GM18867 (cell line): ENCODE measurements around the gene SMIM10L2A.
"Not testable (repeated sequence)": the region's sequence is repeated elsewhere in the genome, so short reads cannot be mapped to it uniquely, and the experiment has no call there.

ENCODE experiments used
- ATAC-seq: cut with Tn5 transposase; IDR thresholded peaks from one replicate; pipeline ENCODE4 v1.9.1; 2021; ENCODE audit warnings: mild to moderate bottlenecking, moderate library complexity; ENCODE audit not compliant: unreplicated experiment

The SMIM10L2A gene

DNA sequence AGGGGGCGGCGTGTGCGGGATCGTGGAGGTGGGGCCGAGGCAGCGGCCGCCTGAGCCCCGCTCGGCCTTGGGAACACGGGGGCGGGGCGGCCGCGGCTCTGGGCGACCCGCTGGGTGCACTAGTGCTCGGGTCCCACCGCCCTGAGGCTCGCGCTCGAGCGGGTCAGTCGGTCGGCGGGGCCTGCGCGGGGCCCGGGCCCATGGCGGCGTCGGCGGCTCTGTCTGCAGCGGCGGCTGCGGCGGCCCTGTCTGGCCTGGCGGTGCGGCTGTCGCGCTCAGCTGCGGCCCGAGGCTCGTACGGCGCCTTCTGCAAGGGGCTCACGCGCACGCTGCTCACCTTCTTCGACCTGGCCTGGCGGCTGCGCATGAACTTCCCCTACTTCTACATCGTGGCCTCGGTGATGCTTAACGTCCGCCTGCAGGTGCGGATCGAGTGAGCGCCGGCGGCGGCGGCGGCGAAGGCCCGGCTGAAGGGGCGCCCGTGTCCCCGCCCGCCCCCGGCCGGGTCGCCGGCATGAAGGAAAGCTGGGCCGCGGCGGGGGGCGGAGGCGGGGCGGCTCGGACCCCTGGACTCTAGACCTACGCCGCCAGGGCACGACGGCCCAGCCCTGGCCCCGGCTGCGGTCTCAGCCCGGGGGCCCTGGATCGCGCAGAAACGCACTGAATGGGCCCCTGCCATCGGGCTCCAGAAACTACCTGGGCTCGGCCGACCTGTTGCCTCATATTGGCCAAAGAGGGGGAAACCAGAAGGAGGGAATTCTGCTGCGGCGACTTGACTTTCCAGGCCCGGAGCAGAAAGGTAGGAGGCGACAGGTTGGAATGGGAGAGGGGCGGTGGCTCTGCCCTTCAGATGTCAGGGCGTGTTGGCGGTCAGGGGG, at the start of gene SMIM10L2A:
Gene SMIM10L2A, plus strand, starts transcription at position 13 of the 878 bp plus-strand sequence. Its CDS starts 188 bp downstream, at position 201.
- ATAC-seq, result peak; percentile 47

DNA sequence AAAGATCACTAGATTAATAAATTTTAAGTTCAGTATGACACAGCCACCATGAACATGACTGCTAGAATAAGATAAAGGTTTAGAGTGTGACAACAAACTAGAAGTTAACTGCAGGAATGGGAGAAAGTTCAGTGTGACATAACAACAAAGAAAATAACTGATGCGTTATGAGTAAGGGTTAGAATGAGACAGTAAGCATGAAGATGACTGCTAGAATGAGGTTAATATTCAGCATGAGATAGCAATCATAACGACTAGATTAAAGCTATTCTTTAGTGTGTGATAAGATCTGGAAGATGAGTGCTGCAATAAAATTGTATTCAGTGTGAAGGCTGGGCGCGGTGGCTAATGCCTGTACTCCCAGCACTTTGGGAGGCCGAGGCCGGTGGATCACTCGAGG, 48.4 kb upstream of the SMIM10L2A start:
- no peak for ATAC-seq

DNA sequence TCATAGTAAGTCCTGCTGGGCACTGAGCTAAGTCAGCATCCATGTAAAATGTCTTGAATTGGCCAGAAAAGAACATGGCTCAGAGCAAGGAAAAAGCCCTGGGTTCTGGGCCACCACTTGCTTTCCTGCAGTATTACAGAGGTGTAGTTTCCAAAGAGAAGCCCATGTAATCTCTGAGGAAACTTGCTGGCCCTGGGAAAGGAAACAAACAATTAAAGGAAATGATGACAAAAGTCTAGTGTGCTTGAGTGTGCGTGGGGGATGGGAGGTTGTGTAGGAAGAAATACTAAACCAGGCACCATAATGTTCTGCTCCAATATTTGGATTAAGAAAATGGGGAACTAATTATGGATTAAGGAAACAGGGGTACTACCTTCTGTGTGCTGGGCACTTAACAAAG, 39.5 kb upstream of the SMIM10L2A start:
- no peak for ATAC-seq

DNA sequence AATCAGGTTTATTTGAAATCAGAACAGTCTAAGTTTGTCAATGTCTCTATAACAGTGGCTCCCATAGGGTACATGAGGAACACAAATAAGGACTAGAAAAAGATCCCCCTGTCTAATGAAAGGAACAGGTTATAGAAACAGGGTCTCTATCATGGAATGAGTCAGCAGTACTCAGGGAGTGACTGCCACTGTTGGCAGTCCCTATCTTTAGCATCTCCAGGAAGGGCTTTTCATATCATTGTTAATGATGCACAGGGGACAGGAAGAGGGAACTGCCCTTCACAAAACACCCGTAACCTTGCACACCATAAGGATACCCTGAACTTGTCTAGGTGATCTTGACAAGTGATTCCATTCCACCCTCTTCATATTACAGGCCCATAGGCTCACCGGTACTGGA, 38.5 kb upstream of the SMIM10L2A start:
- no peak for ATAC-seq

DNA sequence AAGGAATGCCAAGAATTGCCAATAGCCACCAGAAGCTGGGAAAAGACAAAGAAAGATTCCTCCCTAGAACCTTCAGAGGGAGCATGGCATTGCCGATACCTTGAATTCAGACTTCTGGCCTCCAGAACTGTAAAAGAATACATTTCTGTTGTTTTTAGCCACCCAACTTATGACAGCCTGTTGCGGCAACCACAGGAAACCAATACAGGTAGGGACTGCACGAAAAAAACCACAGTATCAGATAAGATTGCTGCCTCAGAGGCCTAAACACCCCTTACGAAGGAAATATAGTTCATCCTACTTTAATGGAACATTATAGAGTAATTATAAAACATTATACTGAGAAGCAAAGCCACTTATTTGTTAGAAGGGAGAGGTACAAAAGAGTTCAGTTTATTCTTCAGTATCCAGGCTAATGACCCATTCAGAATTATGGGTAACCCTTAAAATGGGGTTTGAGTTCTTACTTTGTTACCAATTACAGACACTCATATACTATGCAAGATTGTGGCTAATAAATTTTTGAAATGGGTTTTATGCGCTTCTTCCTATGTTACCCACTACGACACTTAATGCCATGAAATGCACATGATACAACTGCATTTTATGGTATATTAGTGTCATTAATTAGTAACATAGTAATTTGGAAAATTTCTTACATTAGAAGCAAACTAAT, 37.4 kb upstream of the SMIM10L2A start:
- no peak for ATAC-seq

DNA sequence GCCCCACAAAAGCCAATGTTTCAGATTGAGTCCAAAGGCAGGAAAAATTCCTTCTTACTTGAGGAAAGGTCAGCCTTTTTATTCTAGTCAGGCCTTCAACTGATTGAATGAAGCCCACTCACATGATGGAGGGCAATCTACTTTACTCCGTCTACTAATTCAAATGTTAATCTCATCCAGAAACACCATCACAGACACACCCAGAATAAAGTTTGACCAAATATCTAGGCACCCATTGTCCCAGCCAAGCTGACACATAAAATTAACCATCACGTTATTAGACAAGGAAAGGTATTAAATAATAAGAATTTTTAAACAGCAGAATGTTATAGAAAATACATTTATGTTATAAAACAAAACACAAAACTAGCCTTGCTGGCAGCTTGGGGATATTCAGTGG, 32.9 kb upstream of the SMIM10L2A start:
- ATAC-seq, result no peak

DNA sequence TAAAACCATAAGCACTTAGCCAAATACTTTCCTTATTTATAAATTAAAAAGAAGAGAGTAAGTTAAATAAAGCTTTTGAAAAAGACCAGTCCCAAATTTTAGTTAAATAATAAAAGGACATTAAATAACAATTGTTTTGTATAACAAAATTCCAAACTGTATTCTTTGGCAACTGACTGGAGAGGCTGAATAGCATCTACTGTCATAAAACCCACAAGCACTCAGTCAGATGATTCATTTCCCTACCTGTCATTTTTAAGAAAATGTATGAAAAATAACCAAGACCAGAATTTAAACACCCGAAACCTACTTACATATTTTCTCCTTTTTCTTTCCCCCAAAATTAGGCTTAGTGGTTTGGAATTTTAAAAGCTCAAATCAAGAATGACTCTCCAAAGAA, 32.5 kb upstream of the SMIM10L2A start:
- ATAC-seq, result no peak

DNA sequence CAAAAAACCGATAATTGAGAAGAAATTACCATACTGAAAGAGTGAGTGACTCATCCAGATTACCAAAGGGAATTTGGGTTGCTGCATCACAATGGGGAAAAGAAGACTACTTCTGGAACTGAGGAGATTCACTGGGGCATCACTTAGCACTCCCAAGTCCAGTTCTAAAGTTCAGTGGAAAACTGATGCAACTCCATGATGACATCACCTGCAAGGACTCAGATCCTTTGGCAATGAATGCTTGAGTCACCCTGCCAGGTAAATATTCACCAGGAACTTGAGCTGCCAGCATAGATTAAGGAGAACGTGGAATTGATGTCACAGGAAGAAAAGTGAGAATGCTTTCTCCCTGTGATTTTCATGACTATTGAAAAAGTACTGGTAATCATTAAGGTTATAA, 32.0 kb upstream of the SMIM10L2A start:
- no peak for ATAC-seq

DNA sequence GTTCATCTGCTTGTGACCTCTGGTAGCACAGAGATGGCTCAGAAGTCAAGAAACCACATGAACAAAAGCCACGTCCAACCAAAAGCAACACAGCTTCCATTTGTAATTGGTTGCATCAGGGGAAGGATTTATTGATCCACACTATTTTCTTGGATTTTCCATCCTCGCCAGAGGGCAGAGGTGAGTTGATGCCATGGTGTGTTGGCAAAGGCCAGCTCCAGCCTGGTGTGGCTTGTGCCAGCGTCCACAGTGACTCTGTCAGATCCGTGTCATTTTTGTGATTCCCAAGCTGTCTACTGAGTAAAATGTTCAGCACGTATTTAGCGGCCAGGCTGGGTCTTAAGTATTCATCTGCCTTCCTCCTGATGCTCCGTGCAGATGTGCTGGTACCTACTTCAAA, 30.0 kb upstream of the SMIM10L2A start:
- no peak for ATAC-seq

DNA sequence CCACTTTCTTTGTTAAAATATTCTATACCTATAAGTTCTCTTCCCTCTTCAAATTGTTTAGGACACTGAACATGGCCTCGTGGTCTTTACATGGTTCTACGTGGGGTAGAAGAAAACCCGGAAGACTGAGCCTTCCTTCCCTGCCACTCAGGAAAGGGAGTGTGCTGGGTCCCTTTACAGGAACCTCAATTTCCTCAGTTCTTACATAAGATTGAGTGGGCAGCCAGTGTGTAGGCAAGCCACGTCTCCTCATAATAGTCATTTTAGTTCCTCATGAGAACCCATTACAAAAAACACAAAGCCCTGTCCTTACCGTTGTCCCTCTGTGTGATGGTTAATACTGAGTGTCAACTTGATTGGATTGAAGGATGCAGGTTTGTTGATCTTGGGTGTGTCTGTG, 28.7 kb upstream of the SMIM10L2A start:
- no peak for ATAC-seq

DNA sequence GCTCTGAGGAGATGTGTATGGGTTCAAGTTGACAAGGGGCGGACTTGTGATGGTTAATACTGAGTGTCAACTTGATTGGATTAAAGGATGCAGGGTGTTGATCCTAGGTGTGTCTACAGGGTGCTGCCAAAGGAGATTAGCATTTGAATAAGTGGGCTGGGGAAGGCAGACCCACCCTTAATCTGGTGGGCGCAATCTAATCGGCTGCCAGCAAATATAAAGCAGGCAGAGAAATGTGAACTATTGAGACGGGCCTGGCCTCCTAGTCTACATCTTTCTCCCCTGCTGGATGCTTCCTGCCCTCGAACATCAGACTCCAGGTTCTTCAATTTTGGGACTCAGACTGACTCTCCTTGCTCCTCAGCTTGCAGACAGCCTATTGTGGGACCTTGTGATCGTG, 26.7 kb upstream of the SMIM10L2A start:
- ATAC-seq, result no peak

DNA sequence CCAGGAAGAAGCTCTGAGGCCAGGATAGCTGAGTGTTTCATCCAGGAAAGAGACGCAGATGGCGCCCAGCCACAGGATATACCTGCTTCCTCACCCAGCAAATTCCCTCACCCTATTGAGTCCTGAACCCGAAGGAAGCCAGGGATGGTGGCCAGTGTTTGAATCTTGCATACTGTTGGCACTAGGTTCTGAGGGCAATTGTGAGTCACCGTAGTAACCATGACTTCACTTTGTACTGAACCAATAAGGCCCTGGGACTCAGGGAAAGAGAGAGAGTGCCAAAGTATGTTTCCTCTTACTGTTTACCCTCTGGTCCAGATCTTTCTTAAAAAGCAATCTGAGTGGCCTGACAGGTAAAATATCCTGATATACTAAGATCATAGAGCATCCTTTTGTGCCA, 25.6 kb upstream of the SMIM10L2A start:
- no peak for ATAC-seq

DNA sequence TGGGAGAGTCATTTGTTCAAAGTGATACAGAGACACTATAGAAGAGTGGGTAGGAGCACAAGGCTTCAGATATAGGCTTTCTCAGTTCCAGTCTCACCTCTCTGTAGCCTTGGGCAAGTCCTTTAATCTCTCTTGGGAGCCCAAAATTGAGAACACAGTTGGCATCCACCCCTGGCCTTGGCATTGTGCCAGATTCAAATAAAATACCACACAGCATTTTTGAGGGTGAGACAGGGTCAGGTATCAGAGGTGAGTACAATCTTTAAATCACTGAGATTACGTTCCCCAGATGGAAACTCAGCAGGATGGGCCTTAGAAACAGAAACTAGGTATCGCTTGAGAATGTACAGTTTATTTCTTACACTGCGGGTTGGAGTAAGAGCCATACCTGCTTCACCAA, 25.2 kb upstream of the SMIM10L2A start:
- no peak for ATAC-seq

DNA sequence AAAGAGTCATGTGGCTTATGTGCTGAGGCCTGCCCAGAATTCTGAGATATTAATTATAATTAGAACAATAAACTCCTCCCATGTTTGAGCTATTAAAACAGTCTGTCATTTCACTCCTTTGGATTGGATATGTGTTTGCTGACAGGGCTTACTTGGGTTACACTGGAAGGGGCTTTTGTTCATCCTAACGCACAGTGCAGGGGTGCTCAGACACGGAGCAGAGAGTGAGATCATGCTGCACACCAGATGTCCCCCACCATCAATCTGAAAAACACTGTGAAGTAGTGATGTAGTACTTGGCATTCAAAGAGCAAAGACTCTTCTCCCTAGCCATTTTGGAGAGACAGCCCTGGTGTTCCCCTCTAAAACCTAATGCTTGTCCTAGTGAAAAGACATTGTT, 24.1 kb upstream of the SMIM10L2A start:
- ATAC-seq, result no peak

DNA sequence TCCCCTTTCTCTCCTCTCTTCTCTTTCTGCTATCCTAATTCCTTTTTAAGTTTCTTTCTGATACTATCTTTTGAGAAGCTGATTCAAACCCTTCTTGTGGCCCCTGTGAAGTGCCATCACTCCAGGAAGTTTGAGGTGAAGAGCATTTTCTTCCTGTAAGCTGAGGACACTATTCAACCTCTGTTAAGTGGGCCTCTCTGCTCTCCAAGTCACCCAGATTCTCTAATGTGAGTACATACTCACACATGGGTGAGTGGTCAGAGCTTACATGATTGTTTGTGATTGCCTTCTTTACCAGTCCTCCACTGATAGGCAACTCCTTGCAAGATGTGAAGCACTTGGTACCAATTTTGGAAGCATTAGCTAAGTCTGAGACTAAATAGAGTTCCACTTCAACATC, 18.4 kb upstream of the SMIM10L2A start:
- ATAC-seq, result no peak

DNA sequence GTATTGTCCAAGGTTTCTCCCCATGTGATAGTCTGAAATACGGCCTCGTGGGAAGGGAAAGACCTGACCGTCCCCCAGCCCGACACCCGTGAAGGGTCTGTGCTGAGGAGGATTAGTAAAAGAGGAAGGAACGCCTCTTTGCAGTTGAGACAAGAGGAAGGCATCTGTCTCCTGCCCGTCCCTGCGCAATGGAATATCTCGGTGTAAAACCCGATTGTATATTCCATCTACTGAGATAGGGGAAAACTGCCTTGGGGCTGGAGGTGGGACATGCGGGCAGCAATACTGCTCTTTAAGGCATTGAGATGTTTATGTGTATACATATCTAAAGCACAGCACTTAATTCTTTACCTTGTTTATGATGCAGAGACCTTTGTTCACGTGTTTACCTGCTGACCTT, 15.3 kb upstream of the SMIM10L2A start:
- not testable (repeated sequence) for ATAC-seq

DNA sequence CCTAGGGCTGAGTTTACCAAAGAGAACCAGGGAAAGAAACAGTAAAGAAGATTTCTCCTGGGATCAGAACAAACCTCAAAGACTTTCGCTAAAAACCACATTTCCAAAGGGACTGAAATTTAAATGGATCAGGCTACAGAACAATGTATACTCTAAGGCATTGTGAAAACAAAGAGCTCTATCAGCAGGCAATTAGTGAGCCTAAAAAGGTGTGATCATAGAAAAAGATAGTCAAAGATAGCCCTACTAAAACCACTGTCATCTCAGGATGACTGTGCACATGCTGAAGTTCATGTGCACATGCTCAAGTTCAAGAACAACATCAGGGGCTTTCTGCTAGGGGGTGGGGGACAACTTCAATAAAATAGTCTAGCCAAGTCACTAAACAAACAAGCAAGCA, 12.9 kb upstream of the SMIM10L2A start:
- peak; percentile 62 for ATAC-seq

DNA sequence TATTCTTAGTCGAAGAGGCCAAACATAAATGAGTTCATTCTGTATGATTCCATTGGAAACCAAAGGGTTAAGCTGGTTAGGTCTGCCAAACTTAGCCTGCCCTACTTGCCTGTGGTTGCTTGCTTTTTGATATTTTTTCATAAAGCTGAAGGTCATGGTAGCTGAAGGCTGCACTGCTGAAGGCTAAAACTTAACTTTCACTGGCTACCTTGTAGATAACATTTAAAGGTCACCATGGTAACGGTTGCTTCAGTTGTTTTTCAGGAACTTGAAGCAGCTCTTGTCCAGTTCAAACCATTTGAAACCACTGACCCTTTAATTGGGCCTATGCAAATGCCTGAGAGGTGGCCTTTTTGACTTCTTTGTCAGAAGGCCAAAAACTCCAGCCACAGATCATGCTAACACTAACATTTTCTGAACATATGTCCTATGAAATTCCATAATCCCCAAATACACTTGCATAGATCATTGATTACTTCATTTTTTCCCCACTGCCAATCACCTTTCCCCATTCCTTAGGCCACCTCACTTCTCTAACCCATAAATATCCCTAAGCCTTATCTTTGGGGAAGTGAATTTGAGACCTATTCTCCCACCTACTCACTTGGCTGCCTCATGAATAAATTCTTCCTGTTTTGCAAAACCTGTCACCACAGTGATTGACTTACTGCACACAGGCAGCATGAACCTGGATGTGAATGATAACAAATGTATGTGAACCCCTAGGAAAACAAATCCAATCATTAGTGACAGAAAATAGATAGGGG, 10.7 kb upstream of the SMIM10L2A start:
- no peak for ATAC-seq

DNA sequence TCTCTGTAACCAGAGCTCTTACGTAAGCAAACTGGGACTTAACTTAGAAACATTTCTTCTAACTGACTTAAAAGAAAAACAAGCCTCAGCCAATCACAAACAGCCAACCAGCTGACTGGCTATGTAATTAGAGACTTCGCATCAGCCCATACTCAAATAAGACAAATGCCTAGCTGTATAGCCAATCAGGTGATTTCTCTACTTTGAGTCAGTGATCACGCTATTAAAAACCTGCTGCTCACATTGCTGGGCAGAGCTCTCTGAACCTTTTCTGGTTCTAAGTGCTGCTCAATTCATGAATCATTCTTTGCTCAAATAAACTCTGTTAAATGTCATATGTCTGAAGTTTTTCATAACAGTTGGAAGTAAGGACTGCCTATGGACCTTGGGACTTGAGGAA, 9.9 kb upstream of the SMIM10L2A start:
- no peak for ATAC-seq

DNA sequence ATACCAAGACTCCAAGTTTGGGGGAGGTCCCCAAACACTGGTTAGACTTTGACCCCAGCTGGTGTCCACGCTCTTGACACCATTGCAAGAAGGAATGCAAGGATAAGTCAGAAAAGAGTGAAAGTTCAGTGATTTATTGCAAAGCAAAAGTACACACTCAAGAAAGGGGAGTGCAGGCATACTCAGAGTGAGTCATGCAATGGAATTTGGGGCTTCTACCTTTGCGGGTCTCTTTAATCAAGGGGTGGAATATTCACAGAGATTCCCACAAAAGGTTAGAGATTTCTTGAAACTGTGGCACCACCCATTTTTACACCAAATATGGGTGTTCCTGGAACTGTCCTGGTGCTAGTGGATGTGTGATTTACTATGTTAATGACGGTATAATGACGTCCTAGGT, 5.2 kb upstream of the SMIM10L2A start:
- no peak for ATAC-seq

DNA sequence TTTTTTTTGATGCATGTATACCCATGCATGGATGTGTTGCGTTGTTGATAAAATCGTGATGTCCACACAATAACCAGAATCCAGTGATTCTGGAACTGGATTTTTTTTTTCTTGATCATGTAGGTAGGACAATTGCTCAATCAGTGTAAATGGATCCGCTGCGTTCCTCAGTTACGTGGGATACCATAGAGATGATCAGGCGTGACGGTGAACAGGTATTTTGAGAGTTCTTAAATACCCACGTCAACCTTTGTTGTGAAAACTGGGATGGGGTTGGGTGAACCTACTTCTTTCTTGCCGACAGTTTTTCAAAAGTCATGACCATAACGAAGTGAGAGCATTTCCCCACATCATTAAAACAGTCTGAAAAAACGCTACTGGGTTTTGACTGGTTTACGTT, 913 bp upstream of the SMIM10L2A start:
- ATAC-seq, result no peak

DNA sequence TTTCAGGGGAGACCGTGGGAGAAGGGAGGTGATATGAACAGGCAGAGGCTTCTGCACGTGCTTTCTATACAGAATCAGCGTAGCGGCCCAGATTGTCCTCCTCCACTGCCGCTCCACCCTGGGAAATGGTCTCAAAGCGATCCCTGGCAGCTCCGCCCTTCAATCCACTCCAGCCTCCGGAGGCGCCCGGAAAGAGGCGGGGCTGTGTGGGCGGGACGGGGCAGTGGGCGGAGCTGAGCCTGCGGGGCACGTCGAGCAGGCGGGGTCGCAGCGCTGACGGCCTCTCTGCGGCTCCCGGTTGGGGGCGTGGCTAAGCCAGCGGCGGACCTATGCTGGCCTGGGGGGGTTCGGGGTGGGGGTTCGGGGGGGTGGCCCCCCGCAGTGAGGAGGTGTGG, 210 bp upstream of the SMIM10L2A start:
- ATAC-seq, result peak; percentile 91
